HepG2 (cell line): ENCODE measurements around the gene CDK7. TPM values are rescaled to one million over a fixed set of nuclear protein-coding genes. Genes with fewer than 3 reads are reported as not detected.

Source experiments
- ATAC-seq: fragments of 200-7000 bp; cut with Tn5 transposase; 3 replicates; pipeline ENCODE4 v1.9.1; 2020; ENCODE audit warnings: mild to moderate bottlenecking, moderate library complexity
- BruUV-seq: library from RNA; stranded (reverse); fragments of 400-500 nt; replicated peaks from 2 replicates; lab custom pipeline; 2021; lab: Mats Ljungman, UMichigan
- CTCF ChIA-PET: fragments of 300-600 bp; formaldehyde crosslinking; extraction: SDS; loops from one replicate; lab custom pipeline; 2021; ENCODE audit warnings: low total read pairs, inconsistent platforms, low intra/inter-chr PET ratio; lab: Yijun Ruan, JAX
- POLR2A ChIA-PET: fragments of 350-600 bp; sonication (Branson Sonifier 250); formaldehyde crosslinking; loops from one replicate; lab custom pipeline; 2020; ENCODE audit warnings: antibody characterized with exemption, inconsistent platforms; lab: Yijun Ruan, JAX
- DNase-seq: peaks from one replicate; pipeline ENCODE4 v3.0.0-alpha.2; 2015; ENCODE audit warnings: low spot score
- FAIRE-seq: peaks from 3 replicates; lab custom pipeline; 2011; peaks lifted over from hg19 to GRCh38; lab: Jason Lieb, UNC
- H2AFZ ChIP-seq: one replicate; pipeline ENCODE4 v1.6.1; 2011; ENCODE audit warnings: low read length, inconsistent platforms
- H3K27ac ChIP-seq: fragments of 300-600 bp; 3 replicates; pipeline ENCODE4 v1.8.0; 2011; ENCODE audit warnings: mixed run types, mild to moderate bottlenecking, mixed read lengths, low read length, inconsistent platforms; ENCODE audit not compliant: insufficient read depth; ENCODE audit errors: extremely low read length
- H3K27me3 ChIP-seq, 2 experiments: fragments of 200-600 bp in 1 of 2; 2 replicates in 1 of 2; 3 replicates in 1 of 2; pipeline versions ENCODE4 v1.6.0 to v1.8.0; 2011; ENCODE audit warnings: low read length in 2 of 2, mild to moderate bottlenecking in 2 of 2, moderate library complexity in 2 of 2, inconsistent platforms in 1 of 2; ENCODE audit not compliant: insufficient read depth in 2 of 2, control insufficient read depth in 1 of 2
- H3K36me3 ChIP-seq, 2 experiments: fragments of 200-600 bp in 1 of 2; replicated peaks in 1 of 2; 2 replicates in 1 of 2; 3 replicates in 1 of 2; pipeline versions ENCODE4 v1.5.1 to v1.8.0; 2011; ENCODE audit warnings: low read length in 2 of 2, inconsistent platforms in 1 of 2; ENCODE audit not compliant: insufficient read depth in 2 of 2, control insufficient read depth in 1 of 2
- H3K4me1 ChIP-seq: 2 replicates; pipeline ENCODE4 v1.5.1; 2012; ENCODE audit warnings: low read length, inconsistent platforms; ENCODE audit not compliant: insufficient read depth
- H3K4me2 ChIP-seq: 2 replicates; pipeline ENCODE4 v1.6.0; 2011; ENCODE audit warnings: low read depth, low read length, inconsistent platforms
- H3K4me3 ChIP-seq, 3 experiments: fragments of 200-600 bp in 1 of 3; sonication (generic), shearing (Covaris generic) in 1 of 3; replicated peaks in 1 of 3; 2 replicates each; pipeline ENCODE4 v1.5.1; 2011 to 2016; ENCODE audit warnings: low read length in 3 of 3, inconsistent platforms in 2 of 3, low read depth in 2 of 3, mild to moderate bottlenecking in 2 of 3, control low read depth in 1 of 3, mixed read lengths in 1 of 3; ENCODE audit not compliant: insufficient read depth in 1 of 3
- H3K79me2 ChIP-seq: one replicate; pipeline ENCODE4 v1.6.1; 2011; ENCODE audit warnings: low read length, inconsistent platforms; ENCODE audit not compliant: insufficient read depth
- H3K9ac ChIP-seq: 2 replicates; pipeline ENCODE4 v1.6.0; 2011; ENCODE audit warnings: mild to moderate bottlenecking, low read depth, low read length, inconsistent platforms; ENCODE audit not compliant: insufficient read depth
- H3K9me3 ChIP-seq: 2 replicates; pipeline ENCODE4 v1.5.1; 2012; ENCODE audit warnings: mild to moderate bottlenecking, low read length
- H4K20me1 ChIP-seq: 2 replicates; pipeline ENCODE4 v1.6.0; 2011; ENCODE audit warnings: inconsistent platforms, mild to moderate bottlenecking, low read length, moderate library complexity; ENCODE audit not compliant: insufficient read depth
- CC2D1A ChIP-seq: sonication (generic); formaldehyde crosslinking; IDR thresholded peaks from 2 replicates; pipeline ENCODE4 v1.8.1; 2023; ENCODE audit warnings: mild to moderate bottlenecking, missing genetic modification reagents
- EEA1 ChIP-seq: sonication (generic); formaldehyde crosslinking; IDR thresholded peaks from 2 replicates; pipeline ENCODE4 v1.5.1; 2020; ENCODE audit warnings: mild to moderate bottlenecking, missing genetic modification reagents, borderline replicate concordance
- MED13 ChIP-seq: sonication (generic); formaldehyde crosslinking; IDR thresholded peaks from 2 replicates; pipeline ENCODE4 v1.5.0; 2020; ENCODE audit warnings: missing genetic modification reagents
- PRMT3 ChIP-seq: sonication (generic); formaldehyde crosslinking; IDR thresholded peaks from 2 replicates; pipeline ENCODE4 v1.8.1; 2022; ENCODE audit warnings: low read depth, mild to moderate bottlenecking, moderate library complexity, missing genetic modification reagents, borderline replicate concordance
- RARG ChIP-seq: sonication (generic); formaldehyde crosslinking; IDR thresholded peaks from 2 replicates; pipeline ENCODE4 v1.4.0; 2020; ENCODE audit warnings: low read depth, mild to moderate bottlenecking, missing genetic modification reagents
- TOE1 ChIP-seq: sonication (generic); formaldehyde crosslinking; IDR thresholded peaks from 2 replicates; pipeline ENCODE4 v1.4.0; 2020; ENCODE audit warnings: mild to moderate bottlenecking, missing genetic modification reagents
- ZNF292 ChIP-seq: sonication (generic); formaldehyde crosslinking; IDR thresholded peaks from 2 replicates; pipeline ENCODE4 v1.8.1; 2022; ENCODE audit warnings: mild to moderate bottlenecking, low read depth, missing genetic modification reagents, borderline replicate concordance
- ZNF34 ChIP-seq: sonication (generic); formaldehyde crosslinking; IDR thresholded peaks from 2 replicates; pipeline ENCODE4 v1.4.0; 2020; ENCODE audit warnings: mild to moderate bottlenecking, missing genetic modification reagents, borderline replicate concordance
- ZNF605 ChIP-seq: sonication (generic); formaldehyde crosslinking; IDR thresholded peaks from 2 replicates; pipeline ENCODE4 v1.8.0; 2022; ENCODE audit warnings: mild to moderate bottlenecking, missing genetic modification reagents
- whole genome bisulfite sequencing: methylation state at CpG from one replicate; pipeline ENCODE4 v1.1.6; 2017; ENCODE audit warnings: low lambda C conversion rate; 5-methylcytosine and 5-hydroxymethylcytosine counted together
- in situ Hi-C: cut with HindIII; loops from 2 replicates; pipeline ENCODE4 v1.10.0; 2017; ENCODE audit warnings: low pct_unique_long_range_greater_than_20kb; ENCODE audit not compliant: extremely low pct_ligation_motif_present
- intact Hi-C: fragments of 100-400 bp; cut with micrococcal nuclease; formaldehyde crosslinking; loops from one replicate; pipeline ENCODE4 v1.10.0; 2022; ENCODE audit not compliant: unreplicated experiment
- polyA plus RNA-seq, 8 experiments: library from polyadenylated mRNA; depleted of rRNA in 3 of 8; stranded (reverse) in 7 of 8; unstranded in 1 of 8; fragments of >200 nt; fragmentation: Illumina TruSeq in 4 of 8; extraction: Trizol in 4 of 8; gene quantifications; 2 replicates each; pipeline versions ENCODE4 v1.2.1 to v1.2.3, GENCODE V29; 2011 to 2016; ENCODE audit warnings: low read depth in 4 of 8, missing spikeins in 1 of 8, mixed read lengths in 1 of 8; ENCODE audit not compliant: insufficient read depth in 1 of 8
- total RNA-seq, 5 experiments: library from RNA; depleted of rRNA; stranded (reverse); fragments of >200 nt; fragmentation: Illumina TruSeq; extraction: Trizol; gene quantifications; 2 replicates each; pipeline ENCODE4 v1.2.3, GENCODE V29; 2016; ENCODE audit warnings: low read depth in 1 of 5
- TF ChIP-seq, protein P1 (sequence below): IDR thresholded peaks from 2 replicates; pipeline ENCODE4 v1.6.1; 2016; ENCODE audit warnings: missing biosample characterization, missing genetic modification reagents, low read depth
- TF ChIP-seq, protein P2 (sequence below): sonication (generic); formaldehyde crosslinking; IDR thresholded peaks from 2 replicates; pipeline ENCODE4 v1.4.0; 2020; ENCODE audit warnings: missing genetic modification reagents
- TF ChIP-seq, protein P3 (sequence below): sonication (generic); formaldehyde crosslinking; IDR thresholded peaks from 2 replicates; pipeline ENCODE4 v1.4.0; 2020; ENCODE audit warnings: missing genetic modification reagents
- TF ChIP-seq, protein P4 (sequence below): sonication (generic); formaldehyde crosslinking; IDR thresholded peaks from 2 replicates; pipeline ENCODE4 v1.4.0; 2020; ENCODE audit warnings: missing genetic modification reagents

The CDK7 gene
- total and polyA plus RNA-seq, 2 of the 13 experiments (the other 11 are each of a cell fraction or from before 2014, with no cell fraction given) = 41.2 to 54.9 TPM

DNA sequence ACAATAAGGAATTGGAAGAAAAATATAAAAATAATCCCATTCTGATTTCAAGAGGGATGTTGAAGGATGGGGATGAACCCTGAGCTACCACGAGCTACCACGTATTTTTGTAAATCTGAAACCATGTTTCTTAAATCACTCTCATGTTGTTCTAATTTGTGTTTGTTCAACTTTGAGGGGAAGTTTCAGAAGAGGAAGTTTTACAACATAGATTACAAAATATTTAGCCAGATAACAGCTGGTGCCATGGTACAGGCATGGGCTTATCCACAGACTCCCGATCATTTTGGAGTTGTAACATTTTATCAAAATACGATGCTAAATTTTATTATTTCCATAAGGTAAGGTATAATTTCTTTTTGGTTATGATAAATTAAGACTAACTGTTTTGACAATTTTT lies 82.7 kb downstream of the CDK7 start (continued):
- TF ChIP-seq ZNF292 (CRISPR knock-in tag) (no peak), PRMT3 (CRISPR knock-in tag) (no peak), ZNF605 (no peak), MED13 (CRISPR knock-in tag) (no peak)
- TF ChIP-seq, protein P1, sequence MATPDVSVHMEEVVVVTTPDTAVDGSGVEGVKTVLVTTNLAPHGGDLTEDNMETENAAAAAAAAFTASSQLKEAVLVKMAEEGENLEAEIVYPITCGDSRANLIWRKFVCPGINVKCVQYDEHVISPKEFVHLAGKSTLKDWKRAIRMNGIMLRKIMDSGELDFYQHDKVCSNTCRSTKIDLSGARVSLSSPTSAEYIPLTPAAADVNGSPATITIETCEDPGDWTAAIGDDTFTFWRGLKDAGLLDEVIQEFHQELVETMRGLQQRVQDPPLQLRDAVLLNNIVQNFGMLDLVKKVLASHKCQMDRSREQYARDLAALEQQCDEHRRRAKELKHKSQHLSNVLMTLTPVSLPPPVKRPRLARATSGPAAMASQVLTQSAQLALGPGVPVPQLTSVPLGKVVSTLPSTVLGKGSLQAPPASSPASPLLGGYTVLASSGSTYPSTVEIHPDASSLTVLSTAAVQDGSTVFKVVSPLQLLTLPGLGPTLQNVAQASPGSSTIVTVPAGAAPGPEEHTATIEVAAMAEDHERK (CRISPR knock-in tag) = no peak
- TF ChIP-seq, protein P2, sequence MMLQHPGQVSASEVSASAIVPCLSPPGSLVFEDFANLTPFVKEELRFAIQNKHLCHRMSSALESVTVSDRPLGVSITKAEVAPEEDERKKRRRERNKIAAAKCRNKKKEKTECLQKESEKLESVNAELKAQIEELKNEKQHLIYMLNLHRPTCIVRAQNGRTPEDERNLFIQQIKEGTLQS (CRISPR knock-in tag) = no peak

DNA sequence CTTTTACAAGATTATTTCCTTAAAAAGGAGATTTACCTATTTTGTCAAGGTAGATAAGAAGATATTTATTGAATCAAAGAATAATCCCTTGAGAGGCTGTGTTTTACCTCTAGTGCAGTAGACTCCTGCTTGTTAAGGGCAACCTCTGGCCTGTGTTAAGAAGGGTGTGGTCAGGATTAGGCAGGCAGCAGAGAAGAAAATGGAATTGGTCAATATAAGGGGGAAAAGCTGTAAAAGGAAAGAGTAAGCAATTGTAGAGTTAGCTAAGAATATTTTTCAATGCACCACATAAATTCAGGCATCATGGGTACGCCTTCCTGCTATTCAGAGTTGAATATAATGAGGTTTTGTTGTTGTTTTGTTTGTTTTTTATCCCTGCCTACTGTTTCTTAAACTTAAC lies 91.7 kb downstream of the CDK7 start:
- ChIA-PET CTCF (no interaction called here), POLR2A (no interaction called here)
- DNase-seq (no peak), ATAC-seq (no peak), FAIRE-seq (no peak)
- Histone ChIP-seq H3K79me2 (no peaks in the 10 kb centered on the region), H3K36me3 (no peaks in the 10 kb centered on the region), H3K4me1 (peaks cover 22% of the 10 kb centered on the region), H3K4me2 (no peak overlapping the region), H4K20me1 (no peaks in the 10 kb centered on the region), H3K9ac (no peak overlapping the region), H3K9me3 (no peaks in the 10 kb centered on the region), H2AFZ (no peak overlapping the region), H3K4me3 (no peak overlapping the region), H3K27ac (no peak overlapping the region), H3K27me3 (no peaks in the 10 kb centered on the region)
- WGBS = 100% methylated on average over 1 of the region's 1 CpG
- in situ Hi-C loops (no loop called here), intact Hi-C loops (no loop called here)
- BruUV-seq = no TSS peak
- no peak for TF ChIP-seq ZNF34 (CRISPR knock-in tag)
- no peak for TF ChIP-seq EEA1 (CRISPR knock-in tag)
- TF ChIP-seq, protein P3, sequence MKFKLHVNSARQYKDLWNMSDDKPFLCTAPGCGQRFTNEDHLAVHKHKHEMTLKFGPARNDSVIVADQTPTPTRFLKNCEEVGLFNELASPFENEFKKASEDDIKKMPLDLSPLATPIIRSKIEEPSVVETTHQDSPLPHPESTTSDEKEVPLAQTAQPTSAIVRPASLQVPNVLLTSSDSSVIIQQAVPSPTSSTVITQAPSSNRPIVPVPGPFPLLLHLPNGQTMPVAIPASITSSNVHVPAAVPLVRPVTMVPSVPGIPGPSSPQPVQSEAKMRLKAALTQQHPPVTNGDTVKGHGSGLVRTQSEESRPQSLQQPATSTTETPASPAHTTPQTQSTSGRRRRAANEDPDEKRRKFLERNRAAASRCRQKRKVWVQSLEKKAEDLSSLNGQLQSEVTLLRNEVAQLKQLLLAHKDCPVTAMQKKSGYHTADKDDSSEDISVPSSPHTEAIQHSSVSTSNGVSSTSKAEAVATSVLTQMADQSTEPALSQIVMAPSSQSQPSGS (CRISPR knock-in tag) = no peak
- TF ChIP-seq CC2D1A (CRISPR knock-in tag) = no peak
- no peak for TF ChIP-seq TOE1
- TF ChIP-seq RARG (CRISPR knock-in tag) = no peak
- TF ChIP-seq, protein P4, sequence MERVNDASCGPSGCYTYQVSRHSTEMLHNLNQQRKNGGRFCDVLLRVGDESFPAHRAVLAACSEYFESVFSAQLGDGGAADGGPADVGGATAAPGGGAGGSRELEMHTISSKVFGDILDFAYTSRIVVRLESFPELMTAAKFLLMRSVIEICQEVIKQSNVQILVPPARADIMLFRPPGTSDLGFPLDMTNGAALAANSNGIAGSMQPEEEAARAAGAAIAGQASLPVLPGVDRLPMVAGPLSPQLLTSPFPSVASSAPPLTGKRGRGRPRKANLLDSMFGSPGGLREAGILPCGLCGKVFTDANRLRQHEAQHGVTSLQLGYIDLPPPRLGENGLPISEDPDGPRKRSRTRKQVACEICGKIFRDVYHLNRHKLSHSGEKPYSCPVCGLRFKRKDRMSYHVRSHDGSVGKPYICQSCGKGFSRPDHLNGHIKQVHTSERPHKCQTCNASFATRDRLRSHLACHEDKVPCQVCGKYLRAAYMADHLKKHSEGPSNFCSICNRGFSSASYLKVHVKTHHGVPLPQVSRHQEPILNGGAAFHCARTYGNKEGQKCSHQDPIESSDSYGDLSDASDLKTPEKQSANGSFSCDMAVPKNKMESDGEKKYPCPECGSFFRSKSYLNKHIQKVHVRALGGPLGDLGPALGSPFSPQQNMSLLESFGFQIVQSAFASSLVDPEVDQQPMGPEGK (CRISPR knock-in tag) = no peak
